Stimulated activated CD4-positive, alpha-beta T cell treated with anti-CD3 and anti-CD28 coated beads, TNF-alpha, amount 100 ng/mL, for 1 hour (primary cell): ENCODE data around the gene ZNF784.

ENCODE experiments used
- DNase-seq, 3 donors: peaks; one replicate each; pipeline ENCODE4 v3.0.0-alpha.2; 2020; ENCODE audit warnings: low read depth in 3 of 3, low spot score in 1 of 3

The ZNF784 gene

GRCh38 chr19:55644191-55644833 is 19.9 kb upstream of the ZNF784 start:
- DNase-seq, result no peak

DNA sequence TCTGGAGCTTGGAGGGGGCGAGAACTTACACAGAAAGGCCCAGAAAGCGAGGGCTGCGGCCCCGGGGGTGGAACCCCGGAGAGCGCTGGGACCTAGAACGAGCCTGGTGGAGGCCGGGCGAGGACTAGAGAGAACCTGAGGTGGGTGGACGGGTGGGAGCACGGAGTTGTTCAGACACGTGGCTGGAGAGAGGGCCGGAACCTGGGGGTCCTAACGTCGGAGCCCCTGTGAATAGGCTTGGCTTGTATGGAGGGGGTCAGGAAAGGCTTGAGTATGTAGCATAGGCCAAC is 19.5 kb upstream of the ZNF784 start:
- DNase-seq, result no peak

DNA sequence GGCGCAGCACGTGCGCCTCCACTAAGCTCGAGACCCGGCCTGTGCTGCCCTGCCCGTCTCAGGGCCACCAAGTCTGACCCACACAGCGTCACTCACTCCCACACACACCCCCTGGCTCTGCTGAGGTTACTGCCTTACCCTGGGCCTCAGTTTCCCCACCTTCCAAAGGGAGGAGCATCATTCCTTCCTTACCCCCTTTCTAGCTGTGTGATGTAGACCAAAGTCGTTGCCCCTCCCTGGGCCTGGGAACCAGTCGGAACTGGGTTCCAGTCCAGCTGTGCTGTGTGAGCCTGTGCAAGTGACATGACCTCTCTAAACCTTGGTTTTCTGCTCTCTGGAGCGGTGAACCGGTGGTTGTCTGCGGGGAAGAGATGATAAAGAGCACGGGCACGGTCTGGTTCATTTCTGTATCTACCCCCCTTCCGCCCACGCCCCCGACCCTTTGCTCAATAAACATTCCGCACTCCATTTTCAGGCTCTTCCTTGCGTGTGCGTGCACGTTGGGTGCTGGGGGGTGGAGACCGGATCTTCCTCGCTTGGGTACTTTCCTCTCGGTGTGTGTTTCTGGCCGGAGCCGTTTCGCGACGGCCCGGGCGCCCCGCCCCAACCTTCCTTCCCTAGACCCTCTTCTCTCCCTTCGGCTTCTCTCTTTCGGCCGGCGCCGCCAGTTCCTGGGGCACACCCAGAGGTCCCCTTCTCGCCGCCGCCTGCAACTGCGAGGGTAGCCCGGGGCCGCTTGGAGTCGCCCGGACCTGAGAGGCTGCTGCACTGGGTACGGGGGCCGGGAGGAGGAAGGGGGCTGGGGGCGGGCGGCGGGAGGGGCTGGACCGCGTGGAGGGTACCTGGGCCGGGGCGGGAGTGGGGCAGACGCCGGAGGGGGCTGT is 18.9 kb upstream of the ZNF784 start, which contains the start of gene ZNF581:
ZNF581 (plus strand) TSS at position 647 of the 884 bp plus-strand sequence. CDS start 923 bp downstream, outside the sequence.
- peak in 2 of 3 donors; percentile 63 to 76 for DNase-seq

- no peak for DNase-seq
These were observed 18.0 kb upstream of the ZNF784 start for GRCh38 chr19:55642153-55643002.

DNA sequence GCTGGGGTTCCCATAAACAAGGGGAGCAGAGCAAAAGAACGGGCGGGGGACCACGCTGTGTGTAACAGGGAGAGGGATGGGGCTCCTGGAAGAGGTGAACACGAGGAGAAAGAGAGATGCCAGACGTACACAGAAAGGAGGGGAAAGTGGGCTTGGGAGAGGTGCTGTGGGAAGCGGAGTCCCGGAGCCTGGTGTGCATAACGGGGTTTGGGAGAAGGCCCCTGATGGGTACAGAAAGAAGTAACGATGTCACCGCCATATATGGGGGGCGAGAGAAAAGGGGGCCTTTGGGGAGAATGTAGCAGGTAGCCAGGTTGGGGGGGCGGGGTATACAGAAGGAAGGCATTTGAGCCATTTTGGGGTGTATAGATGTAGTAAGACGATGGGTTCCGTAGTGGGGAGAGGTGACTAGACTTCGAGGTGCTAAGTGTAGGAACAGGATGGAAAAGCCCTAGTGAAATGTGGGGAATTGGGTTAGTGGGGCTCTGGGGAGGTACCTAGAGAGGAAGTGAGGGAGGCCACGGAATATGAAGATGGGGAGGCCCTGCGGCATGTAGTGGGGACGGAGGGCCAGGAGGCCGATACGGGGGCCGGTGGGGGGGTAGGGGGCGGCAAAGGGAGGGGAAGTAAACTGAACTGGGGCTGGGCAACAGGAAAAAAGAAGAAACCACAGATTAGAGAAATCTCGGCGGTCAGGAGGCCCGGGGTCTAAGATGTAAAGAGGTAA is 17.2 kb upstream of the ZNF784 start:
- DNase-seq, result no peak

DNA sequence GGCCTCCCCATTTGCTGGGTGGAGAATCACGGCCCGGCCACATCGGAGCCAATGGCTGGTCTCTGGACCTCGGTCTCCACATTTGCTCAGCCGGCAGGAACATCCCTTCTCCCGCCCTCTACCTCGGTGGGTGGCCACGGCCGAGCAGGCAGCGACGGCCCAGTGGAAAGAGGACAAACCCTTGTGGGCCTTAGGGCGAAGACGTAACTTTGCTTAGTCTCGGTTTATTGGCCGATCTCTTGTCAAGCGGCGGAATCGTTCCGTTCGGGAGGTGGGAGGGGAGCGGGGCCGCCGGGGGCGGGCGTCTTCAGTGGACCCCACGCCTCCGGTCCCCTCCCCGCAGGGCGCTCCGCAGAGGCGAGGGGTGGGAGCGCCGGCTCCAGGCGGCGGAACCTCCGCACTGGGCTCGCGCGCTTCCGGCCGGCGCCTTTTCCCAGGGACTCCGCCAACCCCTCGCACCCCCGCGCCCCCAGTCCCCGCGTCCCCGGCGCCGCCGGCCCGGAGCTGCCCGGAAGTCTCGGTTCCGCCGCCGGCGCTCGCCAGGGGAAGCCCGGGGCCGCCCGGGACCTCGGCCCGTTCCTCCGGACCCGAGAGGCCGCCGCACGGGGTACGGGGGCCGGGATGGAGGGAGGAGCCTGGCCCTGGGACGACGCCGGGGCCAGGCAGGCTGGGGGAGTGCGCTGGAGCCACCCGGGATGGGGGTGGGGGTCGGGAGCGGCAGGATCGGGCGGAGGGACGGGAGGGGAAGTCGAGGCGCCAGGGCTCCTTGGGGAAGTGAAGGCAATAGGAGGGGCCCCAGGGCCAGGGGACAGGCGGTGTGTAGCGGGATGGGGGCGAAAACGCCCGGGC is 16.4 kb upstream of the ZNF784 start, which contains the start of gene ZNF580:
ZNF580 (plus strand) TSS at position 426 of the 849 bp plus-strand sequence. CDS start 1,507 bp downstream, outside the sequence.
- peak in 1 of 3 donors; percentile 64 for DNase-seq

GRCh38 chr19:55640043-55640576 is 15.7 kb upstream of the ZNF784 start:
- peak in 2 of 3 donors; percentile 51 to 54 for DNase-seq

- no peak for DNase-seq
These were observed 14.5 kb upstream of the ZNF784 start for GRCh38 chr19:55638864-55639359.

- DNase-seq, result no peak
These were observed 13.2 kb upstream of the ZNF784 start for GRCh38 chr19:55637534-55637933.

GRCh38 chr19:55636723-55637122 is 12.4 kb upstream of the ZNF784 start:
- no peak for DNase-seq

DNA sequence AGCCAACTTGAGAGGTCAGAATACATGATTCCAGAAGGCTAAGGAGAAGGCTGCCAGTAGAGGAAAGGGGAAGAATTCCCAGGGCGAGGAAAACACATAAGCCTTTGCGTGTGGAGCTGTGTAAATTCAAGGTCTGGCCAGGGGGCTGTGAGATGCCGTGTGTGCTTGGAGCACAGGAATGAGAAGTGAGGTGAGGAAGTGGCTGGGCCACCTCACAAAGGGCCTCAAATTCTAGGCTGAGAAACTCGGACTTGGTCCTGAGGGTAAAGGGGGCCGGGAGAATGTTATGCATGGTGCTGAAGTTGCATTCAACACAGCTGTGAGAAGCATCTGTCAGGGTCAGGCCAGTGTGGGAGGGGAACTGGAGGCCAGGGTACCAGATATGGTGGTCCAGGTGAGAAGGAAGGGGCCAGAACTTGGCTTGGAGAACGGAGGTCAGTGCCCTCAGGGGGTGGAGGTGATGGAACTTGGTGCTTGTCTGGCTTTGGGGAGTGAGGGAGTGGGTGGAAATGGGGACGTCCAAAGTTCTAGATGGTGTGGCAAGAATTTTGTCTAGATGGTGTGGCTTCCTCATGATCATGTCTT is 11.6 kb upstream of the ZNF784 start:
- no peak for DNase-seq

- no peak for DNase-seq
These were observed 11.0 kb upstream of the ZNF784 start for GRCh38 chr19:55635334-55635717.

- no peak for DNase-seq
These were observed 9.5 kb upstream of the ZNF784 start for GRCh38 chr19:55633861-55634260.

- peak in 2 of 3 donors; percentile 72 to 85 for DNase-seq
These were observed 8.1 kb upstream of the ZNF784 start for GRCh38 chr19:55632463-55632834.

DNA sequence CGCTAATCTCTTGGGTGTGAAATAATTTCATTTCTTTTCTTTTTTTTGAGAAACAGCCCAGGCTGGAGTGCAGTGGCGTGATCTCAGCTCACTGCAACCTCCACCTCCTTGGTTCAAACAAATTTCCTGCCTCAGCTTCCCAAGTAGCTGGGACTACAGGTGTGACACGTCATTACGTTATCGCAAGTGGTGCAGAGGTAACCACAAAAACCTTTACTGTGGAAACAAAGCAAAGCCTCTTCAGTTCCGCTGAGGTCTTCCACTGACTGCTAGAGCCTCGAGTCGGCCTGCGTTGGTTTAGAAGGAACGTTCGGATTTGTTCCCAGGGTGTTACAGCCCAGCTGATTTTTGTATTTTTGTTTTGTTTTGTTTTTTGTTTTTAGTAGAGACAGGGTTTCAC is 2.0 kb upstream of the ZNF784 start:
- no peak for DNase-seq

DNA sequence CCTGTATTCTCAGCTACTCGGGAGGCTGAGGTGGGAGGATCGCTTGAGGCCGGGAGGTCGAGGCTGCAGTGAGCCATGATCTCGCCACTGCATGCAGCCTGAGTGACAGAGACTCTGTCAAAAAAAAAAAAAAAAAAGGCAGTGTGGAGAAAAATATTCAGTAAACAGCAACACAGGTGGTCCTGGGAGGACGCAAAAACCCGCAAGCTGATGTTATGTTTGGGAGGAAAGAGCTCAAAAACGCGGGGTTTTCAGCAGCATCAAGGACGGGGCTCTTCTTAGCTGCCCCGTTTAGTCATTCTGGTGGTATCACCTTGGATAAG is 599 bp upstream of the ZNF784 start:
- DNase-seq, result no peak

DNA sequence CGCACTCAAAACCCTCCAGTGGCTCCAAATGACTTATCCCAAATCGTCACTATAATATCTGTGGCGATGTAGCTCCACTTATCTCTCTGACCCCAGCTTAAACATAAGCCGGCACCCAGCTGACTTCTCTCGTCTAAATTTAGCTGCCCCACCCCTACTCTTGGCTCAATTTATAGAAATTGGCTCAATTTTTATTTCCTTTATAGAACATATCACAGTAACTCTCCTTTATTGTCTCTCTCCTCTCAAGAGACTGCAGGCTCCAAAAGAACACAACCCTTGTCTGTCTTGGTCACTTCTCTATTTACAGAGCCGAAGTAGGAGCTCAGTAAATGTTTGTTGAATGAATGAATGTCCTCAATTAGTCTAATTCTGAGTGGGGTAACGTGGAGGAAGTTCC is 805 bp downstream of the ZNF784 start:
- DNase-seq, result no peak

GRCh38 chr19:55623130-55623529 is 1.2 kb downstream of the ZNF784 start:
- DNase-seq, result no peak

- DNase-seq, result no peak
These were observed 2.0 kb downstream of the ZNF784 start for GRCh38 chr19:55622242-55622969.
